ENCODE results near the gene IGFN1. TPM values are rescaled to one million over a fixed set of nuclear protein-coding genes. Genes with fewer than 3 reads are reported as not detected.

The IGFN1 gene
- total RNA-seq, 3 donors from 2014 or later: 0.03 to 0.32 (median 0.10) TPM

DNA sequence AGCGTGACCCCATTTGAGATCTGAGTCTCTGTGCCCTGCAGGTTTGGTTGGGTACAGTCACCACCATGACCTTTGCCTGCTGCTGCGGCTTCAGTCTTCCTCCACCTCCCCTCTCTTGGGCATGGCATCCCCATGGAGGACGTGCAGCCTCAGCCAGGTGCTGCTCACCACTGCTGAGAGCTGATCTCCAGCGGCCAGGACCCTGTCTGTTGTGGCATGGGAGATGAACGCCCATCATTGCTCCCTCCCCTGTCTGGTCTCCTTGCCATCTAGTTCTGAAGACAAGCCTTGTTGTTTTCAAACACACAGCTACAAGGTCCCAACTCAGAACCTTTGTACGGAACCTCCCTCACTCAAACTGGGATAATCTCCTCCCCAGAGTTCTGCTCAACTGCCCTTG is 73.4 kb downstream of the IGFN1 start:
- no peak for DNase-seq

DNA sequence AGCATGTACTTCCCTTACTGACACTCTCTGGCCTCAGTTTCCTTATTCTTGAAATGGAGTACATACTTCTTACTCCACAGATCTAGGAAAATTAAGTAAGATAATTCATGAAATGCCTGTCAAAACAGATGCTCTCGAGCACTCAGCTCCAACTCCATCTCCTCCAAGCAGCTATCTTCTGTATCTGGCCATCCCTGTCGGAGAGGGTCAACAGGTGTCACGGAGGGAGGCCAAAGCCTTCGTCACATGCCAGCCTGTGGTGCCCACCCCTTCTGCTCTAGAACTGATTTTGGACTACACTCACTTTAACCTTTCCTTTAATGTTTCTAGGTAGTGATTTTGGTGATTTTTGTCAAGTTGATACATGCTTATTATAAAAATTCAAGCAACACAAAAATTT is 73.9 kb downstream of the IGFN1 start:
- DNase-seq (no peak), ATAC-seq (no peak)
- no peaks in the 10 kb centered on the region for H3K9me3 ChIP-seq
- no peak overlapping the region for H3K4me3 ChIP-seq
- no peaks in the 10 kb centered on the region for H3K36me3 ChIP-seq (ENCODE audit: low read depth)
- intact Hi-C loops (cut with DNase I, micrococcal nuclease): no loop called here
- H3K4me1 ChIP-seq (ENCODE audit: low read depth): peaks cover 7% of the 10 kb centered on the region
- TF ChIP-seq, protein P1, sequence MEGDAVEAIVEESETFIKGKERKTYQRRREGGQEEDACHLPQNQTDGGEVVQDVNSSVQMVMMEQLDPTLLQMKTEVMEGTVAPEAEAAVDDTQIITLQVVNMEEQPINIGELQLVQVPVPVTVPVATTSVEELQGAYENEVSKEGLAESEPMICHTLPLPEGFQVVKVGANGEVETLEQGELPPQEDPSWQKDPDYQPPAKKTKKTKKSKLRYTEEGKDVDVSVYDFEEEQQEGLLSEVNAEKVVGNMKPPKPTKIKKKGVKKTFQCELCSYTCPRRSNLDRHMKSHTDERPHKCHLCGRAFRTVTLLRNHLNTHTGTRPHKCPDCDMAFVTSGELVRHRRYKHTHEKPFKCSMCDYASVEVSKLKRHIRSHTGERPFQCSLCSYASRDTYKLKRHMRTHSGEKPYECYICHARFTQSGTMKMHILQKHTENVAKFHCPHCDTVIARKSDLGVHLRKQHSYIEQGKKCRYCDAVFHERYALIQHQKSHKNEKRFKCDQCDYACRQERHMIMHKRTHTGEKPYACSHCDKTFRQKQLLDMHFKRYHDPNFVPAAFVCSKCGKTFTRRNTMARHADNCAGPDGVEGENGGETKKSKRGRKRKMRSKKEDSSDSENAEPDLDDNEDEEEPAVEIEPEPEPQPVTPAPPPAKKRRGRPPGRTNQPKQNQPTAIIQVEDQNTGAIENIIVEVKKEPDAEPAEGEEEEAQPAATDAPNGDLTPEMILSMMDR (IDR thresholded peaks at IDR 0.05): no peak

More for the DNA sequence above, 73.4 kb downstream of the IGFN1 start:
- Histone ChIP-seq H3K36me3 (ENCODE audit: low read depth) (no peaks in the 10 kb centered on the region), H3K9me3 (no peaks in the 10 kb centered on the region), H3K4me1 (ENCODE audit: low read depth) (peaks cover 10% of the 10 kb centered on the region), H3K4me3 (no peak overlapping the region)
- ATAC-seq: no peak
- TF ChIP-seq, protein P1 (IDR thresholded peaks at IDR 0.05): no peak
- intact Hi-C loops (cut with DNase I, micrococcal nuclease): no loop called here

DNA sequence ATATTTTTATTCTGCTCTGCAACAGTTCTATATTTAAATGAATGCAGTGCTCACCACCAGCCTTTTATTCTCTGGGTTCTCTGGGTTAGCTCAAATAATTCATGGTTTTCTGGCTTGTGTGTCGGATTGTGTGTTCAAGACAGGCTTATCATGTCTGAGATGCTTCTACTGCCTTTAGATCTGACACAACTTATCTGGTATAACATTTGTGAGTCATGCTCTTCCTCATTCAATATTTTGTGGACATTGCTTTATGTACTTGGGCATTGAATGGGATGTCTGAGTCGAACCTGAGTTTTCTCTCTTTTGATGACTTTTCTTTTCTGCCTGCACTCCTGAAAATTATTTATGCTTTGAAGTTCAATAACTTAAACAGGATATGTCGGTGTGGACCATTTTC is 75.1 kb downstream of the IGFN1 start:
- DNase-seq (no peak), ATAC-seq (no peak)

DNA sequence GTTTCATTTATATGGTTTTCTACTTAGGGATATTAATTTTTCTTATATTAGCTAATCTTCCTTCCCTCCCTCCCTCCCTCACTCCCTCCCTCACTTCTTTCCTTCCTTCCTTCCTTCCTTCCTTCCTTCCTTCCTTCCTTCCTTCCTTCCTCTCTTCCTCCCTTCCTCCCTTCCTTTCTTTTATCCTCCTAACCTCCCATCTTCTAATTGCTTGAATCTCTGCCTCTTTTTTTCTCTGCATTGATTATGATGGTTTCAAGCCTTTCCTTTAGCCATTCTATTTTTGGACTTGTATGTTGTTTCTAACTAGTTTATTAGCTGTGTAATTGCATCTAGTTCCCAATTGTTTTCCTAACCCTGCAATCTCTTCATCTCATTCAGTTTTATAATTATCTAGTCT is 75.7 kb downstream of the IGFN1 start:
- Histone ChIP-seq H3K9me3 (no peaks in the 10 kb centered on the region), H3K4me1 (ENCODE audit: low read depth) (no peaks in the 10 kb centered on the region), H3K36me3 (ENCODE audit: low read depth) (no peaks in the 10 kb centered on the region), H3K4me3 (no peak overlapping the region)
- no peak for DNase-seq
- TF ChIP-seq, protein P1 (IDR thresholded peaks at IDR 0.05): no peak
- ATAC-seq: no peak
- intact Hi-C loops (cut with DNase I, micrococcal nuclease): no loop called here

More for the DNA sequence above, 75.1 kb downstream of the IGFN1 start:
- no peaks in the 10 kb centered on the region for H3K4me1 ChIP-seq (ENCODE audit: low read depth)
- no peaks in the 10 kb centered on the region for H3K36me3 ChIP-seq (ENCODE audit: low read depth)
- H3K4me3 ChIP-seq: no peak overlapping the region
- H3K9me3 ChIP-seq: no peaks in the 10 kb centered on the region
- TF ChIP-seq, protein P1 (IDR thresholded peaks at IDR 0.05): no peak
- intact Hi-C loops (cut with DNase I, micrococcal nuclease): no loop called here

DNA sequence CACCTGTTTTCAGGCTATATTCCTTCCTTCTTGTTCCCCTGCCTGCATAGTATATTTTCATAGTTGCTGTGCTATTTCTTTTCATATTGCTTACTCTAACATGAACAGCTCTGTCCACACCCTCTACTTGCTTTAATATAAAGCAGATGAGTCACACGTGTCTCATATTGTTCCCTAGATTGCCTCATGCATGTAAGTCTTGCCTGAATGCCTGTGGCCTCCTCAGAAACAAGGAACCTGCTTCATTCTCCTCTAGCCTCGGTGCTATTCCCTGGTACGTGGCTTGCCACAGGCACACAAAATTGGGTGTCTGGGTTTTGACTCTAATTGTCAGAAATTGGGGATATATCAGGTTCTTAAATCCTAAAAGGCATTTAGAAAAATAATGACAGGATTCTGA is 76.2 kb downstream of the IGFN1 start:
- intact Hi-C loops (cut with DNase I, micrococcal nuclease): no loop called here
- TF ChIP-seq, protein P1 (IDR thresholded peaks at IDR 0.05): no peak
- no peaks in the 10 kb centered on the region for H3K36me3 ChIP-seq (ENCODE audit: low read depth)
- H3K4me1 ChIP-seq (ENCODE audit: low read depth): no peaks in the 10 kb centered on the region
- ATAC-seq (peak; percentile 91), DNase-seq (no peak)
- H3K9me3 ChIP-seq: no peaks in the 10 kb centered on the region
- no peak overlapping the region for H3K4me3 ChIP-seq

Measured in mucosa of descending colon (tissue), 3 donors.